Measurements from ENCODE around the gene LRRC1.

DNA sequence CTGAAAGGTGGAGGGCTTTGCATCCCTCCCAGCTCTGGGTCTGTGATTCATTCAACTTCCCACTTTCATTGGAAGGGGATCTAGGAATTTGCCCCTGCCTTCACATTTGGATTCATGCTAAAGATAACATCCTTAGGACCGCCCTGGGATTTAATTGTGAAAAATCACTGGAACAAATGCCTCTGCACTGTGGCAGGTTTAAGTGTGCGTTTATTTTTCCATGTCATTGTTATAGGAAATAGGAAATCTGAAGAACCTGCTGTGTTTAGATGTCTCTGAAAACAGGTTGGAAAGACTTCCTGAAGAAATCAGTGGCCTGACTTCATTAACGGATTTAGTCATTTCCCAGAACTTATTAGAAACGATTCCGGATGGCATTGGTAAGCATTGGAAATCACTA lies 104.7 kb downstream of the LRRC1 start:
- TF ChIP-seq EZH2 (IDR thresholded peaks at IDR 0.05) = no peak
- no peak for TF ChIP-seq POLR2AphosphoS5 (IDR thresholded peaks at IDR 0.05; ENCODE audit: borderline replicate concordance, low read depth, low read length)

Measured in SK-N-MC (cell line).